ENCODE measurements around the gene FETUB.

DNA sequence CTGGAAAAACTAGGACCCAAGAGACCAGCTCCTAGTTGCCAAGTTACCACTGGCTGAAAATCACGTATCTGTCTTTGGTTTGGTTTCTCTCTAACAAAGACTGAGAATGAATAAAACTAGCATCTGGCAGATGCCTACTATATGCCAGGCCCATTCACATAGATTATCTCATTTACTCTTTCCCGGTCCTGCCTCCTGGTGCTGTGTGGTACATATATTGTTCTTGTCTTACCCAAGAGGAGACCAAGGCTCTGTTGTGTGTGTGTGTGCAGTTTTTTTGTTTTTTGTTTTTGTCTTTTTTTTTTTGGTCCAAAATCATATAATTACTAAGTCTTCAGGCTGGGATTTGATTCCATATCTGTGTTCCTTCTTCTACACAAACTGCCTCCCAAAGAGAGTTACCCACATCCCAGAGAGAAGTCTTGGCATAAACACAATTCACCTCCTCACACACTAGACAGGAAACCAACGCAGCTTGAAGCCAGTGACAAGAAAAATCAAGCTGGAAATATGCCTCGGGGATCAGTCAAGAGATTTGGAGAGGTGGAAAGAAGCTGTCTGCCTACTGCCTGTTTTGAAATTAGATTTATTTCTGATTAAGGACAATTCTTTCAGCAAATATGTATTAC lies 26.4 kb upstream of the FETUB start:
- TF ChIP-seq, protein P1, sequence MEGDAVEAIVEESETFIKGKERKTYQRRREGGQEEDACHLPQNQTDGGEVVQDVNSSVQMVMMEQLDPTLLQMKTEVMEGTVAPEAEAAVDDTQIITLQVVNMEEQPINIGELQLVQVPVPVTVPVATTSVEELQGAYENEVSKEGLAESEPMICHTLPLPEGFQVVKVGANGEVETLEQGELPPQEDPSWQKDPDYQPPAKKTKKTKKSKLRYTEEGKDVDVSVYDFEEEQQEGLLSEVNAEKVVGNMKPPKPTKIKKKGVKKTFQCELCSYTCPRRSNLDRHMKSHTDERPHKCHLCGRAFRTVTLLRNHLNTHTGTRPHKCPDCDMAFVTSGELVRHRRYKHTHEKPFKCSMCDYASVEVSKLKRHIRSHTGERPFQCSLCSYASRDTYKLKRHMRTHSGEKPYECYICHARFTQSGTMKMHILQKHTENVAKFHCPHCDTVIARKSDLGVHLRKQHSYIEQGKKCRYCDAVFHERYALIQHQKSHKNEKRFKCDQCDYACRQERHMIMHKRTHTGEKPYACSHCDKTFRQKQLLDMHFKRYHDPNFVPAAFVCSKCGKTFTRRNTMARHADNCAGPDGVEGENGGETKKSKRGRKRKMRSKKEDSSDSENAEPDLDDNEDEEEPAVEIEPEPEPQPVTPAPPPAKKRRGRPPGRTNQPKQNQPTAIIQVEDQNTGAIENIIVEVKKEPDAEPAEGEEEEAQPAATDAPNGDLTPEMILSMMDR (IDR thresholded peaks at IDR 0.05) = no peak
- TF ChIP-seq EZH2 (IDR thresholded peaks at IDR 0.05; ENCODE audit: borderline replicate concordance, insufficient read depth, low read depth, low read length, poor library complexity, severe bottlenecking) = no peak
